Vagina (tissue), 2 donors: ENCODE measurements around the gene IRF2. TPM values are rescaled to one million over a fixed set of nuclear protein-coding genes. Genes with fewer than 3 reads are reported as not detected.

Experiments
- DNase-seq, 2 donors: peaks; one replicate each; pipeline ENCODE4 v3.0.0-alpha.2; 2017; ENCODE audit errors: extremely low spot score in 2 of 2
- H3K27ac ChIP-seq: fragments of 200-600 bp; sonication (generic); one replicate; pipeline ENCODE4 v1.5.1; 2019
- H3K27me3 ChIP-seq: fragments of 200-600 bp; sonication (generic); one replicate; pipeline ENCODE4 v1.5.1; 2019
- H3K36me3 ChIP-seq, 2 donors: fragments of 200-600 bp; sonication (generic); one replicate each; pipeline ENCODE4 v1.5.1; 2017 to 2019
- H3K4me1 ChIP-seq: fragments of 200-600 bp; sonication (generic); one replicate; pipeline ENCODE4 v1.5.1; 2019
- H3K4me3 ChIP-seq, 2 donors: fragments of 200-600 bp; sonication (generic); 1 replicate in 1 of 2; 2 replicates in 1 of 2; pipeline ENCODE4 v1.5.1; 2016 to 2019
- H3K9me3 ChIP-seq: fragments of 200-600 bp; sonication (generic); one replicate; pipeline ENCODE4 v1.5.1; 2019
- POLR2A ChIP-seq, 2 donors: fragments of 450-650 bp; IDR thresholded peaks; one replicate each; pipeline ENCODE4 v1.6.1; 2017; ENCODE audit warnings: antibody characterized with exemption in 2 of 2, mild to moderate bottlenecking in 2 of 2, moderate library complexity in 2 of 2
- POLR2AphosphoS5 ChIP-seq, 2 donors: sonication (generic); formaldehyde crosslinking; IDR thresholded peaks; one replicate each; pipeline ENCODE4 v1.9.0; 2017; ENCODE audit warnings: antibody characterized with exemption in 2 of 2, mild to moderate bottlenecking in 2 of 2, low read depth in 1 of 2; ENCODE audit not compliant: insufficient read depth in 1 of 2
- intact Hi-C: fragments of 100-400 bp; cut with DNase I; formaldehyde crosslinking; loops from one replicate; pipeline ENCODE4 v1.15.1; 2023
- total RNA-seq: library from RNA; depleted of rRNA; stranded (reverse); fragments of >200 nt; gene quantifications from one replicate; pipeline ENCODE4 v1.2.3, GENCODE V29; 2016
- TF ChIP-seq, protein P1 (sequence below), 3 experiments: fragments of 450-650 bp in 2 of 3; fragments of 200-600 bp in 1 of 3; sonication (generic) in 1 of 3; IDR thresholded peaks; one replicate each; pipeline ENCODE4 v1.5.1; 2017 to 2019; ENCODE audit warnings: antibody characterized with exemption in 3 of 3, mild to moderate bottlenecking in 2 of 3, moderate library complexity in 2 of 3

IRF2 gene
- total RNA-seq, 1 donor from 2014 or later: 18.7 TPM

DNA sequence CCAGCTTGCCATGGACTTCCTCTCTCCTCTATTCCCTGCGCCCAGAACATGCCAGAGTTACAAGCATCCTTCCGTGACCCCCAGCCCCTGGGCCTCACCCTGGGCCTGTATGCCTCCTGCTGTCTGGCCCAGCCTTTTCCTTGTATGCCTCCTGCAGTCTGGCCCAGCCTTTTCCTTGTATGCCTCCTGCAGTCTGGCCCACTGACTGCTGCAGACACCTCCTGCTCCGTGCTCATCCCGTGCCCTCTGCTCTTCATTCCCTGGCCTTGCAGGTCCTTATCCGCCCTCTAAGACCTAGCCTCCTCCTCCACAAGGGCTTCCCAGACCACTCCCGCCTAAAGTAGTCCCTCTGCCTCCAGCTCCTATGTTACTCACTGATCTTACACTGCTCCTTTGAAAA is 44.2 kb downstream of the IRF2 start:
- Histone ChIP-seq H3K27me3 (no peaks in the 10 kb centered on the region), H3K4me1 (peaks cover 37% of the 10 kb centered on the region), H3K4me3 (no peak overlapping the region), H3K27ac (no peak overlapping the region), H3K36me3 (peaks cover 0 to 32% of the 10 kb centered on the region in 2 donors), H3K9me3 (no peaks in the 10 kb centered on the region)
- DNase-seq: no peak
- intact Hi-C loops: no loop called here
- TF ChIP-seq POLR2AphosphoS5 (IDR thresholded peaks at IDR 0.05; ENCODE audit: insufficient read depth in 1 of 2, low read depth in 1 of 2) (no peak), POLR2A (IDR thresholded peaks at IDR 0.05) (no peak)
- TF ChIP-seq, protein P1, sequence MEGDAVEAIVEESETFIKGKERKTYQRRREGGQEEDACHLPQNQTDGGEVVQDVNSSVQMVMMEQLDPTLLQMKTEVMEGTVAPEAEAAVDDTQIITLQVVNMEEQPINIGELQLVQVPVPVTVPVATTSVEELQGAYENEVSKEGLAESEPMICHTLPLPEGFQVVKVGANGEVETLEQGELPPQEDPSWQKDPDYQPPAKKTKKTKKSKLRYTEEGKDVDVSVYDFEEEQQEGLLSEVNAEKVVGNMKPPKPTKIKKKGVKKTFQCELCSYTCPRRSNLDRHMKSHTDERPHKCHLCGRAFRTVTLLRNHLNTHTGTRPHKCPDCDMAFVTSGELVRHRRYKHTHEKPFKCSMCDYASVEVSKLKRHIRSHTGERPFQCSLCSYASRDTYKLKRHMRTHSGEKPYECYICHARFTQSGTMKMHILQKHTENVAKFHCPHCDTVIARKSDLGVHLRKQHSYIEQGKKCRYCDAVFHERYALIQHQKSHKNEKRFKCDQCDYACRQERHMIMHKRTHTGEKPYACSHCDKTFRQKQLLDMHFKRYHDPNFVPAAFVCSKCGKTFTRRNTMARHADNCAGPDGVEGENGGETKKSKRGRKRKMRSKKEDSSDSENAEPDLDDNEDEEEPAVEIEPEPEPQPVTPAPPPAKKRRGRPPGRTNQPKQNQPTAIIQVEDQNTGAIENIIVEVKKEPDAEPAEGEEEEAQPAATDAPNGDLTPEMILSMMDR (IDR thresholded peaks at IDR 0.05): no peak

DNA sequence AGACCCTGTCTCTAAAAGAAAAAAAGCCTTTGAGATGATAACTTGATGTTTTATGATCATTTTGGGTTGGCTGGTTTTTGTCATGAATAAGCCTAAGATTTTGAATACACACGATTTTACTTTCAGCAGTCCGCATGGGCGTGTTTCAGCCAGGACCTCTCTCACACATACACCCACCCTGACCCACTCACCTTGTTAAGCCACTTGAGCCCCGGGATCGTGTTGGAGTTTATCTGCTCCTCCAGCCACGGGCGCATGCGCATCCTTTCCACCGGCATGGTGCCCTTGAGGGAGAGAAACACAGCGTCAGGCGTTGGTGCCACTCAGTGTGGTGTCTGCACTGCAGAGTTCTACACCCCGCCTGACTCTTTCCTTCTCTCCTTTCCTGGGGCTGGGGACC is 45.6 kb downstream of the IRF2 start:
- H3K4me1 ChIP-seq: peaks cover 50% of the 10 kb centered on the region

GRCh38 chr4:184427687-184428086 is 46.7 kb downstream of the IRF2 start:
- H3K27ac ChIP-seq: no peak overlapping the region
- TF ChIP-seq POLR2A (IDR thresholded peaks at IDR 0.05): no peak
- TF ChIP-seq POLR2AphosphoS5 (IDR thresholded peaks at IDR 0.05; ENCODE audit: insufficient read depth in 1 of 2, low read depth in 1 of 2): no peak
- TF ChIP-seq, protein P1 (IDR thresholded peaks at IDR 0.05): no peak
- H3K4me3 ChIP-seq: no peak overlapping the region
- no peaks in the 10 kb centered on the region for H3K27me3 ChIP-seq
- H3K36me3 ChIP-seq: peaks cover 0 to 37% of the 10 kb centered on the region in 2 donors
- intact Hi-C loops: no loop called here
- DNase-seq: no peak
- H3K9me3 ChIP-seq: no peaks in the 10 kb centered on the region
- H3K4me1 ChIP-seq: peaks cover 52% of the 10 kb centered on the region

More for the DNA sequence above, 45.6 kb downstream of the IRF2 start:
- H3K4me3 ChIP-seq: no peak overlapping the region
- no peaks in the 10 kb centered on the region for H3K27me3 ChIP-seq
- H3K36me3 ChIP-seq: peaks cover 0 to 32% of the 10 kb centered on the region in 2 donors
- TF ChIP-seq POLR2AphosphoS5 (IDR thresholded peaks at IDR 0.05; ENCODE audit: insufficient read depth in 1 of 2, low read depth in 1 of 2) (no peak), POLR2A (IDR thresholded peaks at IDR 0.05) (no peak)
- TF ChIP-seq, protein P1 (IDR thresholded peaks at IDR 0.05): no peak
- peak in 1 of 2 donors; percentile 69 for DNase-seq
- no peak overlapping the region for H3K27ac ChIP-seq
- no peaks in the 10 kb centered on the region for H3K9me3 ChIP-seq
- intact Hi-C loops: no loop called here

DNA sequence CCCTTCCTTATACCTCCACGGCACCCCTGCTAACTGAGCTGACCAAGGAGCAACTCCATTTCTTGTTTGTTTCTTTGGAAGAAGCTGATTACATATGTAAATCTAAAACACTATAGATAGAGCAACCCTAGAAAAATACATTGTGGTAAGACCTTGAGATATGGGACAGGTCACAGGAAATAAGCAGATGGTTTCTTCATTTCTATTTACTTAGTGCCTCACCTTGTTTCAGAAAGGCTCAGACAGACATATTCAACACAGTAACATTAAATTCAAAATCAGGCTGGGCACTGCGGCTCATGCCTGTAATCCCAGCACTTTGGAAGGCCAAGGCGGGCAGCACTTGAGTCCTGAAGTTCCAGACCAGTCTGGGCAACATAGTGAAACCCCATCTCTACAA is 47.3 kb downstream of the IRF2 start:
- TF ChIP-seq, protein P1 (IDR thresholded peaks at IDR 0.05): no peak
- TF ChIP-seq POLR2A (IDR thresholded peaks at IDR 0.05): no peak
- TF ChIP-seq POLR2AphosphoS5 (IDR thresholded peaks at IDR 0.05; ENCODE audit: insufficient read depth in 1 of 2, low read depth in 1 of 2): no peak
- Histone ChIP-seq H3K27me3 (no peaks in the 10 kb centered on the region), H3K36me3 (peaks cover 0 to 41% of the 10 kb centered on the region in 2 donors), H3K4me1 (peaks cover 52% of the 10 kb centered on the region), H3K27ac (no peak overlapping the region), H3K9me3 (no peaks in the 10 kb centered on the region), H3K4me3 (no peak overlapping the region)
- DNase-seq: no peak
- intact Hi-C loops: no loop called here

GRCh38 chr4:184424993-184425758 is 49.2 kb downstream of the IRF2 start:
- DNase-seq: peak in 1 of 2 donors; percentile 82
- Histone ChIP-seq H3K9me3 (no peaks in the 10 kb centered on the region), H3K4me3 (no peak overlapping the region), H3K4me1 (peaks cover 49% of the 10 kb centered on the region), H3K27me3 (no peaks in the 10 kb centered on the region), H3K27ac (peak overlapping the region; percentile 70), H3K36me3 (peaks cover 0 to 34% of the 10 kb centered on the region in 2 donors)
- TF ChIP-seq POLR2A (IDR thresholded peaks at IDR 0.05) (no peak), POLR2AphosphoS5 (IDR thresholded peaks at IDR 0.05; ENCODE audit: insufficient read depth in 1 of 2, low read depth in 1 of 2) (peak in 1 of 2 donors; percentile 75)
- intact Hi-C loops: no loop called here
